DND-41 (cell line): ENCODE results near the gene RSPH3.
"Not testable (repeated sequence)": the region's sequence is repeated elsewhere in the genome, so short reads cannot be mapped to it uniquely, and the experiment has no call there.

Experiments used
- CTCF ChIP-seq: IDR thresholded peaks from 2 replicates; pipeline ENCODE4 v1.5.1; 2012; ENCODE audit warnings: borderline replicate concordance, low read length, moderate library complexity, mild to moderate bottlenecking; ENCODE audit not compliant: poor library complexity, severe bottlenecking; ENCODE audit errors: extremely low read depth
- EZH2 ChIP-seq: IDR thresholded peaks from 3 replicates; pipeline ENCODE4 v1.6.1; 2012; ENCODE audit warnings: borderline replicate concordance, low read depth, mild to moderate bottlenecking, moderate library complexity, low read length, inconsistent platforms; ENCODE audit not compliant: severe bottlenecking

GRCh38 chr6:158952011-158952410 is 48.0 kb downstream of the RSPH3 start:
- TF ChIP-seq CTCF, EZH2: not testable (repeated sequence)
